Amniotic epithelial cell (primary cell): ENCODE measurements around the gene NECTIN1.

Experiments
- DNase-seq: peaks from one replicate; pipeline ENCODE4 v3.0.0-alpha.2; 2010; ENCODE audit warnings: low read depth

Gene NECTIN1

GRCh38 chr11:119730789-119731386, 1.9 kb upstream of the NECTIN1 start:
- no peak for DNase-seq

- peak; percentile 56 for DNase-seq
These were observed 1.1 kb upstream of the NECTIN1 start for GRCh38 chr11:119729951-119730613.

GRCh38 chr11:119729581-119729927, 554 bp upstream of the NECTIN1 start:
- no peak for DNase-seq

GRCh38 chr11:119728211-119728626, 781 bp downstream of the NECTIN1 start:
- DNase-seq, result no peak

- no peak for DNase-seq
These were observed 1.4 kb downstream of the NECTIN1 start for GRCh38 chr11:119727523-119728151.

GRCh38 chr11:119726585-119727522, 2.1 kb downstream of the NECTIN1 start:
- DNase-seq, result no peak

- no peak for DNase-seq
These were observed 2.8 kb downstream of the NECTIN1 start for GRCh38 chr11:119726150-119726553.

GRCh38 chr11:119724956-119725355, 4.0 kb downstream of the NECTIN1 start:
- no peak for DNase-seq

- no peak for DNase-seq
These were observed 5.1 kb downstream of the NECTIN1 start for GRCh38 chr11:119723952-119724325.

- DNase-seq, result no peak
These were observed 5.6 kb downstream of the NECTIN1 start for GRCh38 chr11:119723243-119723951.

GRCh38 chr11:119722281-119722794, 6.7 kb downstream of the NECTIN1 start:
- no peak for DNase-seq

- DNase-seq, result no peak
These were observed 7.6 kb downstream of the NECTIN1 start for GRCh38 chr11:119721129-119722120.

- no peak for DNase-seq
These were observed 8.6 kb downstream of the NECTIN1 start for GRCh38 chr11:119720311-119720913.

GRCh38 chr11:119717839-119718534, 11.0 kb downstream of the NECTIN1 start:
- DNase-seq, result no peak

- DNase-seq, result no peak
These were observed 12.2 kb downstream of the NECTIN1 start for GRCh38 chr11:119716582-119717498.

- no peak for DNase-seq
These were observed 14.4 kb downstream of the NECTIN1 start for GRCh38 chr11:119714590-119714989.

- DNase-seq, result no peak
These were observed 14.8 kb downstream of the NECTIN1 start for GRCh38 chr11:119714189-119714588.

- DNase-seq, result no peak
These were observed 15.5 kb downstream of the NECTIN1 start for GRCh38 chr11:119713359-119714040.
